Forelimb muscle (tissue), 1 donor: Measurements from ENCODE around the gene RFX7. TPM values are rescaled to one million over a fixed set of nuclear protein-coding genes. Genes with fewer than 3 reads are reported as not detected.
"Not testable (repeated sequence)": the region's sequence is repeated elsewhere in the genome, so short reads cannot be mapped to it uniquely, and the experiment has no call there.

Experiments
- DNase-seq: peaks from one replicate; pipeline ENCODE4 v3.0.0-alpha.2; 2013; ENCODE audit warnings: low read depth
- polyA plus RNA-seq: library from polyadenylated mRNA; unstranded; fragments of 120-200 nt; gene quantifications from one replicate; pipeline ENCODE4 v1.2.1, GENCODE V29; 2013; ENCODE audit not compliant: insufficient read length

RFX7 gene
- polyA plus RNA-seq, 1 donor = 13.2 TPM

DNA sequence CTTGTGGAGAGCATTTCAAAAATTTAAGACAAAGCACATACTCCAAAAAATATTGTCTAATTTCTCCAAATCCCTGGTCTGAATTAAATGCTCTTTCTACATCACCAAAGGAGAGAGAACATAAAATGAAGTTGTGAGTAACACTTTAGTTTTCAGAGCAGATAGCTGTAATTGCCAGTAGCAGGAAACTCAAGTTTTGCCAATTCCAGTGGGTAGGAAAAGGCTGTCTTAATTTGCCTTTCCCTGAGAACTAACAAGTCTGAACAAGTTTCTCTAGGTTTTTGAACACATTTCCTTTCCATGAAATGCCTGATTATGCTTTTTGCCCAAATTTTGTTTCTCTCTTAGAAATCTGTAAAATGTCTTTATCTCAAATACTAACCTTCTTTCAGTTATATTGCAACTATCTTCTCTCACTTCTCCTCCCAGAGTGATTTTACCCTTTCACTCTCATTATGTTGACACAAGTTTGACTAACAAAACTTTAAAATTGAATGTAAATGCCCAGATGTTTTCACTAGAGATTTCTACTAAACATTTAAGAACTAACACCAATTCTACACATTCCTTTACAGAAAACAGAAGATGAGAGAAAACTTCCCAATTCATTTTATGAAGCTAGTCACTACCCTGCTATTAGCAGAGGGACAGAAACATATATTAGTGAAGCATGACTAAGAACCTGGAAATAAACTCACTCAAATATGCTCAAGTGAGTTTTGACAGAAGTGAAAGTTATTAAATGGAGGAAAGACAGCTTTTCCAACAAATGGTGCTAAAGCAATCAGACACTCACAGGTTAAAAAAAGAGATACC lies 38.4 kb downstream of the RFX7 start:
- no peak for DNase-seq

DNA sequence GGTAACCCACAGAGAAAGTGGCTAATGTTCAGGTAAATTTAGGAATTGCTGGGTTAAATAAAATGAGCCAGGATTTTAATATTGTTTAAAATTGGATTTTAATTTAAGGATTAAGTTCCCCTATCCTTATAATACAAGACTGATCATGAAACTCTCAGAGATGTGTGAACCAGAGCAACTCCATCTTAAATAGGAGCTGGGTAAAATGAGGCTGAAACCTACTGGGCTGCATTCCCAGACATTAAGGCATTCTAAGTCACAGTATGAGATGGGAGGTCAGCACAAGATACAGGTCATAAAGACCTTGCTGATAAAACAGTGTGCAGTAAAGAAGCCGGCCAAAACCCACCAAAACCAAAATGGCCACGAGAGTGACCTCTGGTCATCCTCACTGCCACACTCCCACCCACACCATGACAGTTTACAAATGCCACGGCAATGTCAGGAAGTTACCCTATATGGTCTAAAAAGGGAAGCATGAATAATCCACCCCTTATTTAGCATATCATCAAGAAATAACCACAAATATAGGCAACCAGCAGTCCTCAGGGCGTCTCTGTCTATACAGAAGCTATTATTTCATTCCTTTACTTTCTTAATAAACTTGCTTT lies 40.3 kb downstream of the RFX7 start:
- not testable (repeated sequence) for DNase-seq

- no peak for DNase-seq
Measured at GRCh38 chr15:56202701-56203100, 41.0 kb downstream of the RFX7 start.

- DNase-seq = no peak
Measured at GRCh38 chr15:56199038-56199437, 44.6 kb downstream of the RFX7 start.

DNA sequence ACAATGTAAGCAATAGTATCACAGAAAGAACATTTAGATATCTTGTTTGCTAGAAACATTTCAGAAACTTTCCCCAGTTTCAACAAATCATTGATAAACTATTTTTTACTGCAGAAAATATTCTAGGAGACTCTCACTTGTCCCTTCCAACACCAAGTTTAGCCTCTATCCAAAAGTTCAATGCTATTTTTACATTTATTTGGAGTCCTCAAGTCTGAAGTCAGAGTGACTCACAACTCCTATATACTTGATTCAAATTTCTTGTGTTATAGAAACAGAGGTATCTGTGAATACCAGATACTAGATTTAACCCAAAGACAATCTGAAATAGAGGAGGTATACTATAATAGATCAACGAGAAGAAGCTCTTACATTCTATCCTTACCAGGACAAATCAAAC lies 49.6 kb downstream of the RFX7 start:
- no peak for DNase-seq

- no peak for DNase-seq
Measured at GRCh38 chr15:56192659-56193442, 50.8 kb downstream of the RFX7 start.

- no peak for DNase-seq
Measured at GRCh38 chr15:56187665-56188064, 56.0 kb downstream of the RFX7 start.

DNA sequence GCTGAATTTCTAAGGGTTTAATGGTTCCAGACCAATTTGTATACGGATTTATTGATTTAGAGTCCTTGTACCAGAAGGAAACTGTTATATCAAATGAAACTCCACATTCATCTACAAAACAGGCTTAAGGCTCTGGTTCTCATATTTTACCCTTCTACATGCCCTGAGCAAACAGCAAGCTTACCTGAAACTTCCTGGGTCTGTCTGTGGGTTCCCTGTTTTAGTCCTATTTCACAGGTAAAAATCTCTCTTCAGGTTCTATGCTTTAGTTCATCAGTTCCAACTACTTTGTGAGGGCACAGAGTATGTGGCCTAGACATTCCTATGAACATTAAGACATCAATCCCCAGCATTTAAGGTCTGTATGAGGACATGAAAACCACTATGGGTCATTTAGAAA lies 57.7 kb downstream of the RFX7 start:
- no peak for DNase-seq

- no peak for DNase-seq
Measured at GRCh38 chr15:56184516-56184915, 59.2 kb downstream of the RFX7 start.

DNA sequence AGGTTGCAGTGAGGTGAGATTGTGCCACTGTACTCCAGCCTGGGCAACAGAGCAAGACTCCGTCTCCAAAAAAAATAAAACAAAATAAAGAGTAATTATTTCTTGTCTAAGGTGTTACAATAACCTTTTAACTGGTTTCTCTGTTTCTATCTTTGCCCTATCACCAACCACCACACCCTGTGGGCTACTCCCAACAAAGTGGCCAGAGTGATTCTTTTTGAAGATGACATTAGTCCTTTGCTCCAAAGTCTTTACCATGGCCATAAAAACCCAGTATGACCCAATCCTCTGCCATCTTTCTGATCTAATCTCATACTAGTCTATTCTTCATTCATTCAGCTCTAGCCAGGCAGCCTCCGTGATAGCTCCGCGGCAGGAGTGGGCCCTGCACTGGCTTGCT lies 62.8 kb downstream of the RFX7 start:
- DNase-seq = no peak

GRCh38 chr15:56176996-56177395 lies 66.7 kb downstream of the RFX7 start:
- DNase-seq = no peak

DNA sequence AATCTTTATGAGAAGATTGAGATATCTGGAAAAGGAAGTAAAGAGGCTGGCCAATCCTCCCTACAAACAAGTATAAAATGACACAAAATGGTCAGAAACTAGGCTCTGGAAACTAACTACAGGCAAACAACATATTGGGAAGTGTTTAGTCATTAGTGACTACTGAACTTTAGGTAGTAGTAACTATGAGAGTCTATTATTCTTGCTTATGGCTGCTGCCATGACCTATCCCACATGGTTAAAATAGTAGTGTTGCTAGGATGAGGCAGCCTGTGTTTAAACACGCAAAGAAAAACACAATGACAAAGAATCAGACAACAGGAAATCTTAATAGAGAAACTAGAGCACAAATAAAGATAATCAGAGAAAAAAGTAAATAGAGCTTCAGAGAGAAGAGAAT lies 67.9 kb downstream of the RFX7 start:
- DNase-seq = no peak

GRCh38 chr15:56174649-56175048 lies 69.0 kb downstream of the RFX7 start:
- no peak for DNase-seq

DNA sequence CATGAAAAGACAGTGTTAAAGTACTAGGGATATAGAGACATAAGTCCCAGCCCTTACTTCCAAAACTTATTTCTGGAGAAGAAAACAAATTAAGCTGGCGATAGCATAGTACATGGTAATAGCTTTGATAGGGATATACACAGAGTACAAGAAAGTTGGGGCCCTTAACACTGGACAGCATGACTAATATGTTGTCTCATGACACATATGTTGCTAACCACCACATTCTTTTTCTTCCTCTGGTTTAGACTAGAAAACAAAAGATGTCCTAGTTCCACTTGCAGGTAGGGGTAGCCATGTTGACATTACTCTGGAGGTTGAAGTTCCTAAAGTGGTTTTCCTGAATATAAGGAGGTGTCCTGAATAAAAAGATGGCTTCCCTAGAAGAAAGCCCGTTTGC lies 75.3 kb downstream of the RFX7 start:
- DNase-seq = no peak

DNA sequence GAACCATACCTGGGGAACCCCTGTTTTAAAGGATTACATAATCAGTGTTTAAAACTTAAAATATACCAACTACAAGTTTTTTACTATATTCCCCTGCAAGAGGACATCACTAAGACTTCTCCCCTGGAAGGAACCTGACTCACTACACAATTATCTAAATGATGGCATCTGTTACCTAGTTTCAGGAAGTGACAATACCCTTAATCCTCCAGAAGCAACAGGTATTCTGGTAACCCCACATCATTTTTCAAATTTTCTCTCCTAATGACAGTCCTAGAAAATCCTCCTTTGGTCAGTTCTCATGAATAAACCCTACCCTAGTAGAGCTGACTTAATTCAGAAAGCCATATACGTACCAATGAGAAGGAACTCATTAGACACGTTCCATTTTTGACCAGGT lies 78.4 kb downstream of the RFX7 start:
- no peak for DNase-seq

DNA sequence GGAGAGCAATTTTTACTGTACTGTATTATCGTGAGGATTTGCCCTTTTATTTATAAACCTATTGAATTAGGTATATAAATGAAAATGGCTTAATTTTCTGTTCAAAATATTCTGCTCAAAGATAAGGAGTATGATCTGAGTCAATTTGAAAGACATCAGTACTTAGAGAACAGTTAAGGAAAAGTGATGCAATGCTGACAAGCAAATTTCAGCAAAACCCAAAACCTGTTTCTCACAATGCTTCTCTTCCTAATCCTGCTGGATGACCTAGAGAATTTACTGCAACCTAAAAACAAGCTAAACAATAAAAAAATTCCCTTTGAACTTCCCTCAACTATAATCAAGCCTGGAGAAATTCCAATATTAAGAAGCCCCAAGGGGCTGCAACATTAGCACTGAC lies 82.7 kb downstream of the RFX7 start:
- no peak for DNase-seq

DNA sequence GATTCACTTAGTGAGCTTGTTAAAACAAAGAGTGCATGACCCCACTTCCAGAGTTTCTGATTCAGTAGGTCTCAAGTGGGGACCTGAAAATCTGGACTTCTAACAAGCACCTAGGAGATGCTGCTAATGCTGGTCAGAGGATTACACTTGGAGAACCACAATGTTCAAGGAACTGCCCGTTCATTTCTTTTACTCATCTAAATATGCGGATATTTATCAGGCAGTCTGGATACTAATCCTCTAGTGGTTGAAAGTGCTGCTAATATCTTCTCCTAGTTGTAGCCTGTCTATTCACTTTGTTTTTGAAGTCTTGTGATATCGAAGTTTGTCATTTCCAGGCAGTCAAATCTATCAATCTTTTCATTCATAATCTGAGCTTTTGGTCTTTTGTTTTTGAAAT lies 86.8 kb downstream of the RFX7 start:
- no peak for DNase-seq

- not testable (repeated sequence) for DNase-seq
Measured at GRCh38 chr15:56155278-56155677, 88.4 kb downstream of the RFX7 start.

- not testable (repeated sequence) for DNase-seq
Measured at GRCh38 chr15:56154768-56155167, 88.9 kb downstream of the RFX7 start.

DNA sequence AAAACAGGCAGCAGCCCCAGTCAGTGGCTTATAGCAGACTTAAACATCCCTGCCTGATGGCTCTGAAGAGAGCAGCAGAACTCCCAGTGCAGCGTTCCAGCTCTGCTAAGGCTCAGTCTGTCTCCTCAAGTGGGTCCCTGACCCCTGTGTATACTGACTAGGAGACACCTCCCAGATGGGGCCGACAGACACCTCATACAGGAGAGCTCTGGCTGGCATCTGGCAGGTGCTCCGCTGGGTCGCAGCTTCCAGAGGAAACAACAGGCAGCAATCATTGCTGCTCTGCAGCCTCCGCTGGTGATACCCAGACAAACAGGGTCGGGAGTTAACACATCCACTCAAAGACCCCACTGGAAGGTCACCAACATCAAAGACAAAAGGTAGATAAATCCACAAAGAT lies 93.5 kb downstream of the RFX7 start:
- DNase-seq = no peak

- DNase-seq = no peak
Measured at GRCh38 chr15:56148064-56148463, 95.6 kb downstream of the RFX7 start.

DNA sequence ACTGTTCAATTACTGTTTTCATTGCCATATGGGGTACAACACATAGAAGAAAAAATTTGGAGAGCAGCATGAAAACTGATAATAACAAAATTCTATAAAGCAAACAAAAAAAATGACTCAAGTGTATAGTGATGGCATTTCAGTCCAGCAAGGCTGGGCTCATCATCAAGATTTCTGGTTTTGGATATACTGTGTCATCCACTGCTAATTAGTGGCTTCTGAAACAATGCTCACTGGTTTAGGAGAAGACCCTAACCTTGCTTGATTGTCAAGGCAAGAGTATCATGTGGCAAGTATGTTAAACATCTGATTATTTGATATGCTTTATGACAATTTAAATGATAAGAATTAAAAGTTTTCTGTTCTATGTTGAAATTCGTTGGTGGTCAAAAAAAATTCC lies 96.9 kb downstream of the RFX7 start:
- no peak for DNase-seq

DNA sequence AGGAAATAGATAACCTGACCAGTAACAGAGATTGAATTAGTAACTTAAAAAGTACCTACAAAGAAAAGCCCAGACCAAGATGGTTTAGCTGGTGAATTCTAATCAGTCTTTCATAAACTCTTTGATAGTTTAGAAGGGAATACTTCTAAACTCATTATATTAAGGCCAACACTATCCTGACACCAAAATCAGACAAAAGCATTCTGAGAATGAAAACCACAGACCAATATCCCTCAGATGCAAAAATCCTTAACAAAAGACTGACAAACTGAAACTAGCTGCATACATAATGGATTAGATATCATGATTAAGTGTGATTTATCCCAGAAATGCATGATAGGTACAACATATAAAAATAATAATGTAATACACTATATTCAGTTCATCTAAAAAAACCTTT lies 115.6 kb downstream of the RFX7 start:
- no peak for DNase-seq
